ENCODE results near the gene ASXL1.

DNA sequence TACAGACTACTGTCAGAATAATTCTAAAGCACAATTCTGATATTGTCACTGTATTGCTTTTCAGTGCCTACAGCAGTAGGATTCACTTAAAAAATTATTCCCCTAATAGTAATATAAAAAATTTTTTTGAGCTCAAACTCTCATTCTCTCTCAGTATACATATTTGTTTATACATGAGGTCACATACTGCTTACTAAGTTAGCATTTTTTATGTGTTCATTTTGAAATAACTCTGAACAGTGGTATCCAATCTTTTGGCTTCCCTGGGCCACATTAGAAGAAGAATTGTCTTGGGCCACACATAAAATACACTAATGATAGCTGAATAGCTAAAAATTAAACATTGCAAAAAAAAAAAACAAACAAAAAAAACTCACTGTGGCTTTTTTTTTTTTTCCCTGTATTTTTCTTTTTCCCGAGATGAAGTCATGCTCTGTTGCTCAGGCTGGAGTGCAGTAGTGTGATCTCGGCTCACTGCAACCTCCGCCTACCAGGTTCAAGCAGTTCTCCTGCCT lies 38.6 kb downstream of the ASXL1 start:
- TF ChIP-seq, protein P1, sequence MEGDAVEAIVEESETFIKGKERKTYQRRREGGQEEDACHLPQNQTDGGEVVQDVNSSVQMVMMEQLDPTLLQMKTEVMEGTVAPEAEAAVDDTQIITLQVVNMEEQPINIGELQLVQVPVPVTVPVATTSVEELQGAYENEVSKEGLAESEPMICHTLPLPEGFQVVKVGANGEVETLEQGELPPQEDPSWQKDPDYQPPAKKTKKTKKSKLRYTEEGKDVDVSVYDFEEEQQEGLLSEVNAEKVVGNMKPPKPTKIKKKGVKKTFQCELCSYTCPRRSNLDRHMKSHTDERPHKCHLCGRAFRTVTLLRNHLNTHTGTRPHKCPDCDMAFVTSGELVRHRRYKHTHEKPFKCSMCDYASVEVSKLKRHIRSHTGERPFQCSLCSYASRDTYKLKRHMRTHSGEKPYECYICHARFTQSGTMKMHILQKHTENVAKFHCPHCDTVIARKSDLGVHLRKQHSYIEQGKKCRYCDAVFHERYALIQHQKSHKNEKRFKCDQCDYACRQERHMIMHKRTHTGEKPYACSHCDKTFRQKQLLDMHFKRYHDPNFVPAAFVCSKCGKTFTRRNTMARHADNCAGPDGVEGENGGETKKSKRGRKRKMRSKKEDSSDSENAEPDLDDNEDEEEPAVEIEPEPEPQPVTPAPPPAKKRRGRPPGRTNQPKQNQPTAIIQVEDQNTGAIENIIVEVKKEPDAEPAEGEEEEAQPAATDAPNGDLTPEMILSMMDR (conservative IDR thresholded peaks at IDR 0.05 in 1 of 2, IDR thresholded peaks at IDR 0.05 in 1 of 2; ENCODE audit: extremely low read depth in 1 of 2, insufficient read depth in 1 of 2, low read depth in 1 of 2, low read length in 2 of 2) = no peak
- TF ChIP-seq EZH2 (IDR thresholded peaks at IDR 0.05; ENCODE audit: borderline replicate concordance, low read length) = no peak

Measured in mammary epithelial cell (primary cell).